ENCODE results near the gene CFAP74. TPM values are rescaled to one million over a fixed set of nuclear protein-coding genes. Genes with fewer than 3 reads are reported as not detected.
"Not testable (repeated sequence)": the region's sequence is repeated elsewhere in the genome, so short reads cannot be mapped to it uniquely, and the experiment has no call there.

The CFAP74 gene
- polyA plus RNA-seq, 1 donor (not counting 4 experiments of a cell fraction or from before 2014, with no cell fraction given), result not detected

DNA sequence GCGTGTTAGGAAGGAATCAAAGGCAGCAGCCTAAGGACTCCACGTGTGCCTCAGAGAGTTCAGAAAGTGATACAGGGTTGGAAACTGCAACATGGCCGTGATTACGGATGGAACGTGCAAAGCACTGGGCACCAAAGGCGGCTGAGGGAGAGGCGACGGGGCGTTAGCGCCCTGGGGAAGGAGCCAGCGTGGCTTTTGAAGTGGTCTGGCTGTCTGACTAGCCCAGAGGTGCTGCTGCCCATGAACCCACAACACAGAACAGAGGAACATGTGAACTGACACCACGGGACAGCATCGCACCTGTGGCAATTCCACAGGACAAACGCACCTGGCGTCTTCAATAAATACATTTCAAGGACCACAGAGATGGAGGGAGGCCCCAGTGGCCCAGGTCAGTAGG lies 66.5 kb downstream of the CFAP74 start:
- no peak for FAIRE-seq
- no peaks in the 10 kb centered on the region for H4K20me1 ChIP-seq (ENCODE audit: control insufficient read depth, extremely low read depth, insufficient read depth, low read length)

DNA sequence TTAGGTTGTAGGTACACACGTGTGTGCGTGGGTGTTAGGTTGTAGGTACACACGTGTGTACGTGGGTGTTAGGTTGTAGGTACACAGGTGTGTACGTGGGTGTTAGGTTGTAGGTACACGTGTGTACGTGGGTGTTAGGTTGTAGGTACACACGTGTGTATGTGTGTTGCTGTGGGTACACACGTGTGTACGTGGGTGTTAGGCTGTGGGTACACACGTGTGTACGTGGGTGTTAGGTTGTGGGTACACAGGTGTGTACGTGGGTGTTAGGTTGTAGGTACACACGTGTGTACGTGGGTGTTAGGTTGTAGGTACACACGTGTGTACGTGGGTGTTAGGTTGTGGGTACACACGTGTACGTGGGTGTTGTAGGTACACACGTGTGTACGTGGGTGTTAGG lies 68.7 kb downstream of the CFAP74 start:
- H3K4me1 ChIP-seq (ENCODE audit: control insufficient read depth, extremely low read depth, insufficient read depth, low read length); H3K9me3 ChIP-seq (ENCODE audit: control insufficient read depth, low read depth, low read length); H4K20me1 ChIP-seq (ENCODE audit: control insufficient read depth, extremely low read depth, insufficient read depth, low read length); H3K9ac ChIP-seq (ENCODE audit: control insufficient read depth, extremely low read depth, insufficient read depth, low read length); H3K27me3 ChIP-seq (ENCODE audit: control insufficient read depth, extremely low read depth, insufficient read depth, low read length); H3K27ac ChIP-seq (ENCODE audit: control insufficient read depth, insufficient read depth, low read length); dilution Hi-C loops (cut with MboI; ENCODE audit: extremely low pct_ligation_motif_present, low sequenced_read_pairs); FAIRE-seq; H3K79me2 ChIP-seq (ENCODE audit: control insufficient read depth, insufficient read depth, low read length); DNase-seq (ENCODE audit: low read depth, low spot score); H3K9me1 ChIP-seq (ENCODE audit: control insufficient read depth, extremely low read depth, insufficient read depth, low read length); H3K36me3 ChIP-seq (ENCODE audit: control insufficient read depth in 2 of 2, extremely low read depth in 1 of 2, insufficient read depth in 2 of 2, low read length in 2 of 2); H3K4me2 ChIP-seq (ENCODE audit: control insufficient read depth, extremely low read depth, insufficient read depth, low read depth, low read length); H2AFZ ChIP-seq (ENCODE audit: control insufficient read depth, low read length); H3K4me3 ChIP-seq (ENCODE audit: control insufficient read depth in 2 of 3, extremely low read depth in 1 of 3, insufficient read depth in 2 of 3, low read depth in 1 of 3, low read length in 3 of 3): not testable (repeated sequence)

More for the DNA sequence above, 66.5 kb downstream of the CFAP74 start:
- Histone ChIP-seq H3K27ac (ENCODE audit: control insufficient read depth, insufficient read depth, low read length) (no peak overlapping the region), H3K36me3 (ENCODE audit: control insufficient read depth in 2 of 2, extremely low read depth in 1 of 2, insufficient read depth in 2 of 2, low read length in 2 of 2) (no peaks in the 10 kb centered on the region), H3K4me1 (ENCODE audit: control insufficient read depth, extremely low read depth, insufficient read depth, low read length) (no peaks in the 10 kb centered on the region), H3K4me3 (ENCODE audit: control insufficient read depth in 2 of 3, extremely low read depth in 1 of 3, insufficient read depth in 2 of 3, low read depth in 1 of 3, low read length in 3 of 3) (no peak overlapping the region), H3K9me1 (ENCODE audit: control insufficient read depth, extremely low read depth, insufficient read depth, low read length) (no peaks in the 10 kb centered on the region), H3K9me3 (ENCODE audit: control insufficient read depth, low read depth, low read length) (peaks cover 4% of the 10 kb centered on the region), H3K27me3 (ENCODE audit: control insufficient read depth, extremely low read depth, insufficient read depth, low read length) (peaks cover 6% of the 10 kb centered on the region), H2AFZ (ENCODE audit: control insufficient read depth, low read length) (no peak overlapping the region), H3K79me2 (ENCODE audit: control insufficient read depth, insufficient read depth, low read length) (no peaks in the 10 kb centered on the region), H3K4me2 (ENCODE audit: control insufficient read depth, extremely low read depth, insufficient read depth, low read depth, low read length) (no peak overlapping the region), H3K9ac (ENCODE audit: control insufficient read depth, extremely low read depth, insufficient read depth, low read length) (no peak overlapping the region)
- DNase-seq (ENCODE audit: low read depth, low spot score), result no peak
- dilution Hi-C loops (cut with MboI; ENCODE audit: extremely low pct_ligation_motif_present, low sequenced_read_pairs), result no loop called here
- TF ChIP-seq, protein P1, sequence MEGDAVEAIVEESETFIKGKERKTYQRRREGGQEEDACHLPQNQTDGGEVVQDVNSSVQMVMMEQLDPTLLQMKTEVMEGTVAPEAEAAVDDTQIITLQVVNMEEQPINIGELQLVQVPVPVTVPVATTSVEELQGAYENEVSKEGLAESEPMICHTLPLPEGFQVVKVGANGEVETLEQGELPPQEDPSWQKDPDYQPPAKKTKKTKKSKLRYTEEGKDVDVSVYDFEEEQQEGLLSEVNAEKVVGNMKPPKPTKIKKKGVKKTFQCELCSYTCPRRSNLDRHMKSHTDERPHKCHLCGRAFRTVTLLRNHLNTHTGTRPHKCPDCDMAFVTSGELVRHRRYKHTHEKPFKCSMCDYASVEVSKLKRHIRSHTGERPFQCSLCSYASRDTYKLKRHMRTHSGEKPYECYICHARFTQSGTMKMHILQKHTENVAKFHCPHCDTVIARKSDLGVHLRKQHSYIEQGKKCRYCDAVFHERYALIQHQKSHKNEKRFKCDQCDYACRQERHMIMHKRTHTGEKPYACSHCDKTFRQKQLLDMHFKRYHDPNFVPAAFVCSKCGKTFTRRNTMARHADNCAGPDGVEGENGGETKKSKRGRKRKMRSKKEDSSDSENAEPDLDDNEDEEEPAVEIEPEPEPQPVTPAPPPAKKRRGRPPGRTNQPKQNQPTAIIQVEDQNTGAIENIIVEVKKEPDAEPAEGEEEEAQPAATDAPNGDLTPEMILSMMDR (optimal IDR thresholded peaks at IDR 0.05 in 1 of 3, IDR thresholded peaks at IDR 0.05 in 1 of 3, conservative IDR thresholded peaks at IDR 0.05 in 1 of 3; ENCODE audit: extremely low read depth in 1 of 3, insufficient read depth in 2 of 3, low read length in 3 of 3), result no peak
- no peak for TF ChIP-seq EZH2 (IDR thresholded peaks at IDR 0.05; ENCODE audit: low read length)
